Fibroblast of skin of back (primary cell): Measurements from ENCODE around the gene BICD2.
"Not testable (repeated sequence)": the region's sequence is repeated elsewhere in the genome, so short reads cannot be mapped to it uniquely, and the experiment has no call there.

Experiments
- DNase-seq: peaks from one replicate; pipeline ENCODE4 v3.0.0-alpha.2; 2013

BICD2 gene

GRCh38 chr9:92770360-92770995 lies 5.8 kb upstream of the BICD2 start:
- peak; percentile 21 for DNase-seq

GRCh38 chr9:92769990-92770359 lies 5.3 kb upstream of the BICD2 start:
- no peak for DNase-seq

- no peak for DNase-seq
These were observed 4.7 kb upstream of the BICD2 start for GRCh38 chr9:92769286-92769685.

GRCh38 chr9:92768816-92769215 lies 4.2 kb upstream of the BICD2 start:
- DNase-seq, result not testable (repeated sequence)

GRCh38 chr9:92767066-92768054 lies 2.7 kb upstream of the BICD2 start:
- no peak for DNase-seq

- DNase-seq, result peak; percentile 98
These were observed 629 bp upstream of the BICD2 start for GRCh38 chr9:92764988-92765936.

- no peak for DNase-seq
These were observed 782 bp downstream of the BICD2 start for GRCh38 chr9:92763721-92764380.

- no peak for DNase-seq
These were observed 1.6 kb downstream of the BICD2 start for GRCh38 chr9:92762781-92763708.

- DNase-seq, result no peak
These were observed 2.4 kb downstream of the BICD2 start for GRCh38 chr9:92762196-92762595.

GRCh38 chr9:92761686-92762085 lies 2.9 kb downstream of the BICD2 start:
- DNase-seq, result no peak

GRCh38 chr9:92760494-92760893 lies 4.1 kb downstream of the BICD2 start:
- no peak for DNase-seq

- DNase-seq, result no peak
These were observed 4.6 kb downstream of the BICD2 start for GRCh38 chr9:92760070-92760469.

GRCh38 chr9:92759446-92759845 lies 5.2 kb downstream of the BICD2 start:
- no peak for DNase-seq

GRCh38 chr9:92756792-92757191 lies 7.8 kb downstream of the BICD2 start:
- no peak for DNase-seq

- no peak for DNase-seq
These were observed 10.4 kb downstream of the BICD2 start for GRCh38 chr9:92754091-92754745.

- no peak for DNase-seq
These were observed 11.7 kb downstream of the BICD2 start for GRCh38 chr9:92752812-92753404.

- DNase-seq, result no peak
These were observed 14.7 kb downstream of the BICD2 start for GRCh38 chr9:92749934-92750315.

- DNase-seq, result no peak
These were observed 15.3 kb downstream of the BICD2 start for GRCh38 chr9:92749071-92749933.

GRCh38 chr9:92748233-92748497 lies 16.5 kb downstream of the BICD2 start:
- no peak for DNase-seq
